HepG2 (cell line): ENCODE results near the gene VGLL4. TPM values are rescaled to one million over a fixed set of nuclear protein-coding genes. Genes with fewer than 3 reads are reported as not detected.

Experiments
- ATAC-seq: fragments of 200-7000 bp; cut with Tn5 transposase; 3 replicates; pipeline ENCODE4 v1.9.1; 2020; ENCODE audit warnings: mild to moderate bottlenecking, moderate library complexity
- BruUV-seq: library from RNA; stranded (reverse); fragments of 400-500 nt; replicated peaks from 2 replicates; lab custom pipeline; 2021; lab: Mats Ljungman, UMichigan
- CTCF ChIA-PET: fragments of 300-600 bp; formaldehyde crosslinking; extraction: SDS; loops from one replicate; lab custom pipeline; 2021; ENCODE audit warnings: low total read pairs, inconsistent platforms, low intra/inter-chr PET ratio; lab: Yijun Ruan, JAX
- POLR2A ChIA-PET: fragments of 350-600 bp; sonication (Branson Sonifier 250); formaldehyde crosslinking; loops from one replicate; lab custom pipeline; 2020; ENCODE audit warnings: antibody characterized with exemption, inconsistent platforms; lab: Yijun Ruan, JAX
- DNase-seq: peaks from one replicate; pipeline ENCODE4 v3.0.0-alpha.2; 2015; ENCODE audit warnings: low spot score
- FAIRE-seq: peaks from 3 replicates; lab custom pipeline; 2011; peaks lifted over from hg19 to GRCh38; lab: Jason Lieb, UNC
- H2AFZ ChIP-seq: one replicate; pipeline ENCODE4 v1.6.1; 2011; ENCODE audit warnings: low read length, inconsistent platforms
- H3K27ac ChIP-seq: fragments of 300-600 bp; 3 replicates; pipeline ENCODE4 v1.8.0; 2011; ENCODE audit warnings: mixed run types, mild to moderate bottlenecking, mixed read lengths, low read length, inconsistent platforms; ENCODE audit not compliant: insufficient read depth; ENCODE audit errors: extremely low read length
- H3K27me3 ChIP-seq, 2 experiments: fragments of 200-600 bp in 1 of 2; 2 replicates in 1 of 2; 3 replicates in 1 of 2; pipeline versions ENCODE4 v1.6.0 to v1.8.0; 2011; ENCODE audit warnings: low read length in 2 of 2, mild to moderate bottlenecking in 2 of 2, moderate library complexity in 2 of 2, inconsistent platforms in 1 of 2; ENCODE audit not compliant: insufficient read depth in 2 of 2, control insufficient read depth in 1 of 2
- H3K36me3 ChIP-seq, 2 experiments: fragments of 200-600 bp in 1 of 2; replicated peaks in 1 of 2; 2 replicates in 1 of 2; 3 replicates in 1 of 2; pipeline versions ENCODE4 v1.5.1 to v1.8.0; 2011; ENCODE audit warnings: low read length in 2 of 2, inconsistent platforms in 1 of 2; ENCODE audit not compliant: insufficient read depth in 2 of 2, control insufficient read depth in 1 of 2
- H3K4me1 ChIP-seq: 2 replicates; pipeline ENCODE4 v1.5.1; 2012; ENCODE audit warnings: low read length, inconsistent platforms; ENCODE audit not compliant: insufficient read depth
- H3K4me2 ChIP-seq: 2 replicates; pipeline ENCODE4 v1.6.0; 2011; ENCODE audit warnings: low read depth, low read length, inconsistent platforms
- H3K4me3 ChIP-seq, 3 experiments: fragments of 200-600 bp in 1 of 3; sonication (generic), shearing (Covaris generic) in 1 of 3; replicated peaks in 1 of 3; 2 replicates each; pipeline ENCODE4 v1.5.1; 2011 to 2016; ENCODE audit warnings: low read length in 3 of 3, inconsistent platforms in 2 of 3, low read depth in 2 of 3, mild to moderate bottlenecking in 2 of 3, control low read depth in 1 of 3, mixed read lengths in 1 of 3; ENCODE audit not compliant: insufficient read depth in 1 of 3
- H3K79me2 ChIP-seq: one replicate; pipeline ENCODE4 v1.6.1; 2011; ENCODE audit warnings: low read length, inconsistent platforms; ENCODE audit not compliant: insufficient read depth
- H3K9ac ChIP-seq: 2 replicates; pipeline ENCODE4 v1.6.0; 2011; ENCODE audit warnings: mild to moderate bottlenecking, low read depth, low read length, inconsistent platforms; ENCODE audit not compliant: insufficient read depth
- H3K9me3 ChIP-seq: 2 replicates; pipeline ENCODE4 v1.5.1; 2012; ENCODE audit warnings: mild to moderate bottlenecking, low read length
- H4K20me1 ChIP-seq: 2 replicates; pipeline ENCODE4 v1.6.0; 2011; ENCODE audit warnings: inconsistent platforms, mild to moderate bottlenecking, low read length, moderate library complexity; ENCODE audit not compliant: insufficient read depth
- CHD2 ChIP-seq: IDR thresholded peaks from 2 replicates; pipeline ENCODE4 v1.6.1; 2011; ENCODE audit warnings: low read depth, low read length, improper control_type of control experiment
- HNF1B ChIP-seq: sonication (generic); formaldehyde crosslinking; IDR thresholded peaks from 2 replicates; pipeline ENCODE4 v1.5.1; 2020; ENCODE audit warnings: mild to moderate bottlenecking, moderate library complexity, missing genetic modification reagents
- KAT8 ChIP-seq: IDR thresholded peaks from 2 replicates; pipeline ENCODE4 v1.6.1; 2016; ENCODE audit warnings: missing genetic modification reagents, missing compliant biosample characterization
- LCORL ChIP-seq, 2 experiments: fragments of 450-650 bp in 1 of 2; sonication (generic) in 1 of 2; formaldehyde crosslinking in 1 of 2; IDR thresholded peaks; 2 replicates each; pipeline versions ENCODE4 v1.5.0 to v1.6.1; 2017 to 2020; ENCODE audit warnings: antibody characterized with exemption in 1 of 2, missing genetic modification reagents in 1 of 2
- MLXIP ChIP-seq: sonication (generic); formaldehyde crosslinking; IDR thresholded peaks from 2 replicates; pipeline ENCODE4 v1.9.0; 2021; ENCODE audit warnings: missing genetic modification reagents, borderline replicate concordance
- NFIB ChIP-seq: sonication (generic); formaldehyde crosslinking; IDR thresholded peaks from 2 replicates; pipeline ENCODE4 v1.9.0; 2021; ENCODE audit warnings: missing genetic modification reagents, mild to moderate bottlenecking, borderline replicate concordance
- POGK ChIP-seq: sonication (generic); formaldehyde crosslinking; conservative IDR thresholded peaks from 2 replicates; pipeline ENCODE4 v1.8.0; 2022; ENCODE audit warnings: mild to moderate bottlenecking, moderate library complexity, missing genetic modification reagents
- SALL2 ChIP-seq: sonication (generic); formaldehyde crosslinking; IDR thresholded peaks from 2 replicates; pipeline ENCODE4 v1.8.1; 2023; ENCODE audit warnings: mild to moderate bottlenecking, missing genetic modification reagents, inconsistent platforms
- SIX1 ChIP-seq: sonication (generic); formaldehyde crosslinking; IDR thresholded peaks from 2 replicates; pipeline ENCODE4 v1.4.0; 2020; ENCODE audit warnings: missing genetic modification reagents, borderline replicate concordance
- ZBTB33 ChIP-seq: sonication (generic); formaldehyde crosslinking; IDR thresholded peaks from 2 replicates; pipeline ENCODE4 v1.4.0; 2020; ENCODE audit warnings: missing genetic modification reagents
- ZNF3 ChIP-seq: IDR thresholded peaks from 2 replicates; pipeline ENCODE4 v1.7.0; 2017; ENCODE audit warnings: inconsistent platforms
- ZNF563 ChIP-seq: sonication (generic); formaldehyde crosslinking; IDR thresholded peaks from 2 replicates; pipeline ENCODE4 v1.8.0; 2022; ENCODE audit warnings: mild to moderate bottlenecking, moderate library complexity, missing genetic modification reagents
- ZNF567 ChIP-seq: sonication (generic); formaldehyde crosslinking; IDR thresholded peaks from 2 replicates; pipeline ENCODE4 v1.8.1; 2023; ENCODE audit warnings: mild to moderate bottlenecking, missing genetic modification reagents, borderline replicate concordance
- ZNF605 ChIP-seq: sonication (generic); formaldehyde crosslinking; IDR thresholded peaks from 2 replicates; pipeline ENCODE4 v1.8.0; 2022; ENCODE audit warnings: mild to moderate bottlenecking, missing genetic modification reagents
- ZNF788 ChIP-seq: sonication (generic); formaldehyde crosslinking; IDR thresholded peaks from 2 replicates; pipeline ENCODE4 v1.5.0; 2020; ENCODE audit warnings: mild to moderate bottlenecking, missing genetic modification reagents, borderline replicate concordance
- ZSCAN22 ChIP-seq: sonication (generic); formaldehyde crosslinking; IDR thresholded peaks from 2 replicates; pipeline ENCODE4 v1.4.0; 2020; ENCODE audit warnings: mild to moderate bottlenecking, missing genetic modification reagents
- WGBS: methylation state at CpG from one replicate; pipeline ENCODE4 v1.1.6; 2017; ENCODE audit warnings: low lambda C conversion rate; 5-methylcytosine and 5-hydroxymethylcytosine counted together
- in situ Hi-C: cut with HindIII; loops from 2 replicates; pipeline ENCODE4 v1.10.0; 2017; ENCODE audit warnings: low pct_unique_long_range_greater_than_20kb; ENCODE audit not compliant: extremely low pct_ligation_motif_present
- intact Hi-C: fragments of 100-400 bp; cut with micrococcal nuclease; formaldehyde crosslinking; loops from one replicate; pipeline ENCODE4 v1.10.0; 2022; ENCODE audit not compliant: unreplicated experiment
- polyA plus RNA-seq, 8 experiments: library from polyadenylated mRNA; depleted of rRNA in 3 of 8; stranded (reverse) in 7 of 8; unstranded in 1 of 8; fragments of >200 nt; fragmentation: Illumina TruSeq in 4 of 8; extraction: Trizol in 4 of 8; gene quantifications; 2 replicates each; pipeline versions ENCODE4 v1.2.1 to v1.2.3, GENCODE V29; 2011 to 2016; ENCODE audit warnings: low read depth in 4 of 8, missing spikeins in 1 of 8, mixed read lengths in 1 of 8; ENCODE audit not compliant: insufficient read depth in 1 of 8
- total RNA-seq, 5 experiments: library from RNA; depleted of rRNA; stranded (reverse); fragments of >200 nt; fragmentation: Illumina TruSeq; extraction: Trizol; gene quantifications; 2 replicates each; pipeline ENCODE4 v1.2.3, GENCODE V29; 2016; ENCODE audit warnings: low read depth in 1 of 5

Gene VGLL4
- total and polyA plus RNA-seq, 2 of the 13 experiments (the other 11 are each of a cell fraction or from before 2014, with no cell fraction given) = 23.2 to 39.0 TPM

- H3K27ac ChIP-seq = no peak overlapping the region
- 0 out of 2 replicates have a peak, but pooled peaks cover 7% of the 10 kb centered on the region for H4K20me1 ChIP-seq
- ChIA-PET CTCF (no interaction called here), POLR2A (no interaction called here)
- WGBS = 96% methylated on average over 3 of the region's 3 CpGs
- no peak for ATAC-seq
- no peaks in the 10 kb centered on the region for H3K79me2 ChIP-seq
- H3K9me3 ChIP-seq = no peaks in the 10 kb centered on the region
- no peak overlapping the region for H3K4me2 ChIP-seq
- H2AFZ ChIP-seq = no peak overlapping the region
- FAIRE-seq = no peak
- in situ Hi-C loops (no loop called here), intact Hi-C loops (no loop called here)
- no peak overlapping the region for H3K9ac ChIP-seq
- H3K4me3 ChIP-seq = no peak overlapping the region
- no TSS peak for BruUV-seq
- peaks cover 4% of the 10 kb centered on the region; the same call in 1 of the 2 replicates for H3K4me1 ChIP-seq
- no peaks in the 10 kb centered on the region for H3K27me3 ChIP-seq
- no peak for DNase-seq
- H3K36me3 ChIP-seq = no peaks in the 10 kb centered on the region; a peak in 1 of 5 replicates
- TF ChIP-seq ZNF3 (CRISPR knock-in tag) (no peak), ZNF563 (CRISPR knock-in tag) (no peak), POGK (CRISPR knock-in tag) (no peak), HNF1B (CRISPR knock-in tag) (no peak), SALL2 (CRISPR knock-in tag) (no peak), SIX1 (CRISPR knock-in tag) (no peak), ZNF605 (no peak), MLXIP (CRISPR knock-in tag) (no peak), ZBTB33 (no peak), CHD2 (no peak), ZNF567 (CRISPR knock-in tag) (no peak), LCORL (IDR thresholded peaks at IDR 0.05) (no peak), LCORL (CRISPR knock-in tag; IDR thresholded peaks at IDR 0.05) (no peak), NFIB (CRISPR knock-in tag) (no peak), KAT8 (CRISPR knock-in tag) (no peak), ZNF788 (CRISPR knock-in tag) (no peak), ZSCAN22 (no peak)
Measured at GRCh38 chr3:11691767-11692531, 48.2 kb upstream of the VGLL4 start.
